Esophagus muscularis mucosa (tissue), 4 donors: ENCODE data around the gene EXTL2. TPM values are rescaled to one million over a fixed set of nuclear protein-coding genes. Genes with fewer than 3 reads are reported as not detected.

Experiments used
- DNase-seq: peaks from one replicate; pipeline ENCODE4 v3.0.0-alpha.2; 2017; ENCODE audit errors: extremely low spot score
- H3K27ac ChIP-seq, 4 donors: fragments of 200-600 bp; sonication (generic); replicated peaks in 1 of 4; 1 replicate in 3 of 4; 2 replicates in 1 of 4; pipeline ENCODE4 v1.5.1; 2016 to 2019; ENCODE audit warnings: mild to moderate bottlenecking in 1 of 4
- H3K27me3 ChIP-seq, 4 donors: fragments of 200-600 bp; sonication (generic); one replicate each; pipeline versions ENCODE4 v1.5.1 to v1.6.0; 2016 to 2019
- H3K36me3 ChIP-seq, 4 donors: fragments of 200-600 bp; sonication (generic); one replicate each; pipeline ENCODE4 v1.5.1; 2016 to 2019
- H3K4me1 ChIP-seq, 4 donors: fragments of 200-600 bp; sonication (generic); one replicate each; pipeline ENCODE4 v1.5.1; 2016 to 2019
- H3K4me3 ChIP-seq, 4 donors: fragments of 200-600 bp; sonication (generic); 1 replicate in 2 of 4; 2 replicates in 2 of 4; pipeline ENCODE4 v1.5.1; 2016 to 2019; ENCODE audit warnings: mild to moderate bottlenecking in 4 of 4, moderate library complexity in 1 of 4
- H3K9me3 ChIP-seq, 4 donors: fragments of 200-600 bp; sonication (generic); 1 replicate in 3 of 4; 2 replicates in 1 of 4; pipeline ENCODE4 v1.5.1; 2016 to 2019
- CTCF ChIP-seq, 3 experiments: fragments of 200-600 bp in 2 of 3; fragments of 450-650 bp in 1 of 3; sonication (generic) in 2 of 3; IDR thresholded peaks; one replicate each; pipeline ENCODE4 v1.5.1; 2017 to 2019; ENCODE audit warnings: antibody characterized with exemption in 3 of 3, mild to moderate bottlenecking in 2 of 3, moderate library complexity in 1 of 3
- EP300 ChIP-seq: sonication (generic); formaldehyde crosslinking; IDR thresholded peaks from one replicate; pipeline ENCODE4 v1.6.1; 2017; ENCODE audit warnings: antibody characterized with exemption
- POLR2A ChIP-seq: fragments of 450-650 bp; IDR thresholded peaks from one replicate; pipeline ENCODE4 v1.6.1; 2017; ENCODE audit warnings: antibody characterized with exemption, moderate library complexity, mild to moderate bottlenecking, low read depth
- POLR2AphosphoS5 ChIP-seq, 2 donors: sonication (generic); formaldehyde crosslinking; IDR thresholded peaks; one replicate each; pipeline ENCODE4 v1.6.1; 2017; ENCODE audit warnings: antibody characterized with exemption in 2 of 2
- WGBS: methylation state at CpG from one replicate; pipeline ENCODE4 v1.1.5; 2018; 5-methylcytosine and 5-hydroxymethylcytosine counted together
- intact Hi-C: fragments of 100-400 bp; cut with DNase I; formaldehyde crosslinking; loops from one replicate; pipeline ENCODE4 v1.15.1; 2023
- total RNA-seq, 4 donors: library from RNA; depleted of rRNA; stranded (reverse); fragments of >200 nt; gene quantifications; one replicate each; pipeline versions ENCODE4 v1.1.0 to v1.2.1, GENCODE V29; 2016

EXTL2 gene
- total RNA-seq, 4 donors from 2014 or later, result 14.5 to 21.6 (median 17.6) TPM

- Histone ChIP-seq H3K4me3 (no peak overlapping the region), H3K27me3 (no peaks in the 10 kb centered on the region), H3K36me3 (peaks cover 0 to 59% (median 36%) of the 10 kb centered on the region in 4 donors), H3K4me1 (peaks cover 0 to 10% (median 9%) of the 10 kb centered on the region in 4 donors), H3K27ac (no peak overlapping the region), H3K9me3 (peaks cover 0 to 4% (median 0%) of the 10 kb centered on the region in 4 donors)
- WGBS, result 98% methylated on average over 2 of the region's 2 CpGs
- no peak for DNase-seq
- TF ChIP-seq EP300, result no peak
- no peak for TF ChIP-seq POLR2AphosphoS5 (IDR thresholded peaks at IDR 0.05)
- TF ChIP-seq CTCF (IDR thresholded peaks at IDR 0.05), result no peak
- no peak for TF ChIP-seq POLR2A
- intact Hi-C loops, result no loop called here
Observed at GRCh38 chr1:100904528-100904927, 9.9 kb upstream of the EXTL2 start.

GRCh38 chr1:100903777-100904176, 9.1 kb upstream of the EXTL2 start:
- no peak for DNase-seq
- no peak for TF ChIP-seq POLR2A
- no peak for TF ChIP-seq POLR2AphosphoS5 (IDR thresholded peaks at IDR 0.05)
- TF ChIP-seq CTCF (IDR thresholded peaks at IDR 0.05), result no peak
- TF ChIP-seq EP300, result no peak
- Histone ChIP-seq H3K27ac (no peak overlapping the region), H3K9me3 (peaks cover 0 to 4% (median 0%) of the 10 kb centered on the region in 4 donors), H3K4me3 (no peak overlapping the region), H3K4me1 (peaks cover 0 to 3% (median 1%) of the 10 kb centered on the region in 4 donors), H3K27me3 (no peaks in the 10 kb centered on the region), H3K36me3 (peaks cover 0 to 60% (median 38%) of the 10 kb centered on the region in 4 donors)
- 96% methylated on average over 1 of the region's 1 CpG for WGBS
- intact Hi-C loops, result no loop called here

DNA sequence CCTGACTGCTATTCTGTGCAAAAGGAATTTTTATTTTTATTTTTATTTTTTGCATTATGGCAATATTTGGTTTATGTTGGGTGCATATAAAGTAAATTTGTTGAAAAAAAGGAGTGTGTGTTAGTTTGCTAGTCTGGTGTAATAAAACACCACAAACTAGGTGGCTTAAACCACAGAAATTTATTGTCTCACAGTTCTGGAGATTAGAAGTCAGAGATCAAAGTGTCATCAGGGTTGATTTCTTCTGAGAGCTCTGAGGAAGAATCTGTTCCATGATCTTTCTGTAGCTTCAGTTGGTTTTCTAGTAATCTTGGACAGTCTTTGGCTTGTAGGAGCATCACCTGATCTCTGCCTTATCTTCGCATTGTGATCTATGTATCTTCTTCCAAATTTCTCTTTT, 7.7 kb upstream of the EXTL2 start:
- Histone ChIP-seq H3K4me1 (peaks cover 4 to 11% (median 10%) of the 10 kb centered on the region in 4 donors), H3K36me3 (peaks cover 0 to 58% (median 32%) of the 10 kb centered on the region in 4 donors), H3K27me3 (no peaks in the 10 kb centered on the region), H3K4me3 (no peak overlapping the region), H3K27ac (no peak overlapping the region), H3K9me3 (peaks cover 0 to 4% (median 0%) of the 10 kb centered on the region in 4 donors)
- intact Hi-C loops, result no loop called here
- 97% methylated on average over 1 of the region's 1 CpG for WGBS
- DNase-seq, result no peak
- TF ChIP-seq POLR2A (no peak), CTCF (IDR thresholded peaks at IDR 0.05) (no peak), POLR2AphosphoS5 (IDR thresholded peaks at IDR 0.05) (no peak), EP300 (no peak)

GRCh38 chr1:100896481-100896982, 1.9 kb upstream of the EXTL2 start:
- Histone ChIP-seq H3K27me3 (no peaks in the 10 kb centered on the region), H3K4me1 (peaks cover 11 to 48% (median 47%) of the 10 kb centered on the region in 4 donors), H3K36me3 (peaks cover 0 to 28% (median 16%) of the 10 kb centered on the region in 4 donors), H3K9me3 (no peaks in the 10 kb centered on the region), H3K27ac (peak overlapping the region; percentile 92 to 95 (median 94)), H3K4me3 (peak overlapping the region; percentile 63 to 91 (median 86))
- no peak for DNase-seq
- intact Hi-C loops, result no loop called here
- 0% methylated on average over 12 of the region's 12 CpGs for WGBS
- no peak for TF ChIP-seq POLR2AphosphoS5 (IDR thresholded peaks at IDR 0.05)
- no peak for TF ChIP-seq CTCF (IDR thresholded peaks at IDR 0.05)
- TF ChIP-seq EP300, result no peak
- TF ChIP-seq POLR2A, result no peak
